ENCODE data around the gene INO80B.

- TF ChIP-seq POLR2AphosphoS5 (IDR thresholded peaks at IDR 0.05; ENCODE audit: low read depth, low read length), result no peak
- TF ChIP-seq POLR2A (IDR thresholded peaks at IDR 0.05; ENCODE audit: low read depth, low read length), result no peak
Measured at GRCh38 chr2:74439803-74440377, 15.0 kb upstream of the INO80B start.

Data from GM12892 (cell line).